ENCODE measurements around the gene MAP4K1.
A peak's percentile ranks its signal among the peaks of the same experiment; 100 is the strongest.
"Not testable (repeated sequence)": the region's sequence is repeated elsewhere in the genome, so short reads cannot be mapped to it uniquely, and the experiment has no call there.

Gene MAP4K1

DNA sequence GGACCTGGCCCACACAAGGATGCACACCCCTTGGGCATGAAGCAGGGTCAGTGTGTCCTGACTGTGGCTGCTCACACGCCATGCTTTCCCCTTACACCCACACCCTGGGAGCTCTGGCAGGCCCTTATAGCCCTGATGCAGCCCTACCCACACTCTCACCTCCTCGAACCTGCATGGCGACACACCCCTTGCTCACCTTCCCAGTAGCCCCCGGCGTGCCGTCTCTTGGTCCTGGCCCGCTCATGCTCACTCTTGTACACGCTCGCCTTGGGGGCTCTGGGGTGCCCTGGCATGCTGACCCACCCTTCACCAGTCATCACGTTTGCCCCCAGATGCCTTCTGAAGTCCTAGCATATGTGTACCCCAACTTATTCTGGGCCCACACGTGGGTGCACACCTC lies 56.1 kb downstream of the MAP4K1 start:
- Mint-ChIP-seq H3K4me3 (no peak overlapping the region), H3K27me3 (ENCODE audit: low read depth, poor library complexity) (peaks cover 15% of the 10 kb centered on the region), H3K27ac (peak overlapping the region; percentile 65), H3K36me3 (ENCODE audit: low read depth) (peaks cover 5% of the 10 kb centered on the region), H3K4me1 (no peaks in the 10 kb centered on the region), H3K9me3 (no peaks in the 10 kb centered on the region)
- DNase-seq: no peak
- TF ChIP-seq, protein P1, sequence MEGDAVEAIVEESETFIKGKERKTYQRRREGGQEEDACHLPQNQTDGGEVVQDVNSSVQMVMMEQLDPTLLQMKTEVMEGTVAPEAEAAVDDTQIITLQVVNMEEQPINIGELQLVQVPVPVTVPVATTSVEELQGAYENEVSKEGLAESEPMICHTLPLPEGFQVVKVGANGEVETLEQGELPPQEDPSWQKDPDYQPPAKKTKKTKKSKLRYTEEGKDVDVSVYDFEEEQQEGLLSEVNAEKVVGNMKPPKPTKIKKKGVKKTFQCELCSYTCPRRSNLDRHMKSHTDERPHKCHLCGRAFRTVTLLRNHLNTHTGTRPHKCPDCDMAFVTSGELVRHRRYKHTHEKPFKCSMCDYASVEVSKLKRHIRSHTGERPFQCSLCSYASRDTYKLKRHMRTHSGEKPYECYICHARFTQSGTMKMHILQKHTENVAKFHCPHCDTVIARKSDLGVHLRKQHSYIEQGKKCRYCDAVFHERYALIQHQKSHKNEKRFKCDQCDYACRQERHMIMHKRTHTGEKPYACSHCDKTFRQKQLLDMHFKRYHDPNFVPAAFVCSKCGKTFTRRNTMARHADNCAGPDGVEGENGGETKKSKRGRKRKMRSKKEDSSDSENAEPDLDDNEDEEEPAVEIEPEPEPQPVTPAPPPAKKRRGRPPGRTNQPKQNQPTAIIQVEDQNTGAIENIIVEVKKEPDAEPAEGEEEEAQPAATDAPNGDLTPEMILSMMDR (IDR thresholded peaks at IDR 0.05): no peak

- H3K4me1 Mint-ChIP-seq: no peaks in the 10 kb centered on the region
- peaks cover 15% of the 10 kb centered on the region for H3K27me3 Mint-ChIP-seq (ENCODE audit: low read depth, poor library complexity)
- no peak for DNase-seq
- H3K27ac Mint-ChIP-seq: no peak overlapping the region
- TF ChIP-seq, protein P1 (IDR thresholded peaks at IDR 0.05): no peak
- H3K9me3 Mint-ChIP-seq: no peaks in the 10 kb centered on the region
- peaks cover 5% of the 10 kb centered on the region for H3K36me3 Mint-ChIP-seq (ENCODE audit: low read depth)
- no peak overlapping the region for H3K4me3 Mint-ChIP-seq
These were observed 56.6 kb downstream of the MAP4K1 start for GRCh38 chr19:38561053-38561606.

DNA sequence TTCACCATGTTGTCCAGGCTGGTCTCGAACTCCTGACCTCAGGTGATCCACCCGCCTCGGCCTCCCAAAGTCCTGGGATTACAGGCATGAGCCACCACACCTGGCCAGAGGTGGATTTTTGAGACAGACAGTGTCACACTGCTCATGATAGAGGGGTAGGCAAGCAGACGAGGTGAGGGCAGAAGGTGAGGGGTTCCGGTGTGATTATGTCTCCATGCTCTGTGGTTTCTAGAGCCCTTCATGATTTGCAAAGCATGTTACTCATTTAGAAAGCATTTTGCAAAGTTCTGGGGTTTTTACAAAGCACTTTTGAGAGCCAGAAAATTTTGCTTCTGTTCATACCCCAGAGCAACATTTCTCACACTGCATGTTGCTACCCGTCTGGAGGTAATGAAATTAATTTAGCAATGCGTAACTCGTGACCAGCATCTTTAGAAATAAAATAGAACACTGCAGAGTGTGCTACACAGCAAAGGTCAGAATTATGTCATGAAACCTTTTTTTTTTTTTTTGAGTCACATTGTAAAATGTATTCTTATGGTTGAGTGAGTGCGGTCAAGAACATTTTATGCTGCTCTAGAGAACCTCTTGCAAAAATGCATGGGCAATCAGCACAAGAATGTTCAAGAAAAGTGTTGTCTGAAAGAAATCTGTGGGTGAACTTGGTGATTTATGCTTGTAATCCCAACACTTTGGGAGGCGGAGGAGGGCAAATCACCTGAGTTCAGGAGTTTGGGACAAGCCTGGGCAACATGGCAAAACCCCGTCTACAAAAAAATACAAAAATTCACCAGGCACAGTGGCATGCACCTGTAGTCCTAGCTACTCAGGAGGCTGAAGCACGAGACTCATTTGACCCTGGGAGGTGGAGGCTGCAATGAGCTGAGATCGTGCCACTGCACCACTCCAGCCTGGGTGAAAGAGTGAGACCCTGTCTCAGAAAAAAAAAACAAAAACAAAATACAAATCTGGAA lies 58.0 kb downstream of the MAP4K1 start:
- Mint-ChIP-seq H3K27ac (peak overlapping the region; percentile 53), H3K4me1 (no peaks in the 10 kb centered on the region), H3K9me3 (no peaks in the 10 kb centered on the region), H3K36me3 (ENCODE audit: low read depth) (peaks cover 5% of the 10 kb centered on the region), H3K4me3 (no peak overlapping the region), H3K27me3 (ENCODE audit: low read depth, poor library complexity) (peaks cover 18% of the 10 kb centered on the region)
- TF ChIP-seq, protein P1 (IDR thresholded peaks at IDR 0.05): no peak
- DNase-seq: no peak

GRCh38 chr19:38558933-38559332 lies 58.8 kb downstream of the MAP4K1 start:
- not testable (repeated sequence) for H3K36me3 Mint-ChIP-seq (ENCODE audit: low read depth); H3K4me1 Mint-ChIP-seq; H3K4me3 Mint-ChIP-seq; H3K27ac Mint-ChIP-seq; DNase-seq; H3K9me3 Mint-ChIP-seq
- peaks cover 18% of the 10 kb centered on the region for H3K27me3 Mint-ChIP-seq (ENCODE audit: low read depth, poor library complexity)

DNA sequence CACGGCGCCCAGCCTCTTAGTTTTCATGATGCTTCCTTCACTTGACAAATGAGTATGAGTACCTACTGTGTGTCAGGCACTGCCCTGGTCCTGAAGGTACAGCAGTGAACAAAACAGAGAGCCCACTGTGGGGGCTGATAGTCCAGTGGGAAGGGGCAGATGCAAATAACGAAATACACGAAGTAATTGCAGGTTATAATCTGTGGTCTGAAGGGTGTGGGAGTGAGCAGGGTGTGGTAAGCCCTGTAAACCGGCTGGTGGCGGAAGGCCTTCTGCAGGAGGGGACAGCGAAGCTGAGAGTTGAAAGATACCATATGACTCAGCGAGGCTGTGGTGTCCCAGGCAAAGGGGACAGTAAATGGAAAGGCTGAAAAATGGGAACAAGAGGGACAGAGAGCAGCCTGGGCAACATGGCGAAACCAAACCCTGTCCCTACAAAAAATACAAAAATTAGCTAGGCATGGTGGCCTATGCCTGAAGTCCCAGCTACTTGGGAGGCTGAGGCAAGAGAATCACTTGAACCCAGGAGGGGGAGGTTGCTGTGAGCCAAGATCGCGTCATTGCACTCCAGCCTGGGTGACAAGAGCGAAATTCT lies 60.5 kb downstream of the MAP4K1 start:
- H3K27me3 Mint-ChIP-seq (ENCODE audit: low read depth, poor library complexity): peaks cover 18% of the 10 kb centered on the region
- no peaks in the 10 kb centered on the region for H3K9me3 Mint-ChIP-seq
- DNase-seq: no peak
- H3K36me3 Mint-ChIP-seq (ENCODE audit: low read depth): peaks cover 5% of the 10 kb centered on the region
- H3K27ac Mint-ChIP-seq: no peak overlapping the region
- TF ChIP-seq, protein P1 (IDR thresholded peaks at IDR 0.05): no peak
- no peaks in the 10 kb centered on the region for H3K4me1 Mint-ChIP-seq
- no peak overlapping the region for H3K4me3 Mint-ChIP-seq

- Mint-ChIP-seq H3K9me3 (no peaks in the 10 kb centered on the region), H3K36me3 (ENCODE audit: low read depth) (no peaks in the 10 kb centered on the region), H3K27me3 (ENCODE audit: low read depth, poor library complexity) (peaks cover 17% of the 10 kb centered on the region), H3K4me1 (no peaks in the 10 kb centered on the region), H3K4me3 (no peak overlapping the region), H3K27ac (no peak overlapping the region)
- no peak for DNase-seq
- TF ChIP-seq, protein P1 (IDR thresholded peaks at IDR 0.05): no peak
These were observed 61.1 kb downstream of the MAP4K1 start for GRCh38 chr19:38556521-38557174.
